Measurements from ENCODE around the gene KCNQ1OT1. TPM values are rescaled to one million over a fixed set of nuclear protein-coding genes. Genes with fewer than 3 reads are reported as not detected.
A peak's percentile ranks its signal among the peaks of the same experiment; 100 is the strongest.

The KCNQ1OT1 gene
- total and polyA plus RNA-seq, 2 donors, result 0.09 to 0.42 TPM

- 95% methylated on average over 3 of the region's 3 CpGs for WGBS
- DNase-seq (ENCODE audit: low read depth in 6 of 9, low spot score in 9 of 9), result peak in 1 of 9 donors; percentile 25
- Histone ChIP-seq H3K27me3 (ENCODE audit: control insufficient read depth in 2 of 2, insufficient read depth in 1 of 2, low read length in 1 of 2) (no peaks in the 10 kb centered on the region), H3K36me3 (ENCODE audit: control insufficient read depth in 2 of 2, insufficient read depth in 2 of 2, low read length in 1 of 2) (no peaks in the 10 kb centered on the region), H3K4me3 (ENCODE audit: low read length in 2 of 2) (no peak overlapping the region), H3K9me3 (ENCODE audit: control insufficient read depth in 2 of 2, insufficient read depth in 1 of 2, low read length in 1 of 2) (no peaks in the 10 kb centered on the region), H3K27ac (ENCODE audit: low read depth in 1 of 2, low read length in 1 of 2) (no peak overlapping the region), H3K4me1 (ENCODE audit: control insufficient read depth in 2 of 2, insufficient read depth in 2 of 2, low read length in 2 of 2) (peaks cover 0 to 14% of the 10 kb centered on the region in 2 donors)
Observed at GRCh38 chr11:2691991-2692875, 7.6 kb downstream of the KCNQ1OT1 start.

GRCh38 chr11:2691355-2691761 is 8.4 kb downstream of the KCNQ1OT1 start:
- Histone ChIP-seq H3K27me3 (ENCODE audit: control insufficient read depth in 2 of 2, insufficient read depth in 1 of 2, low read length in 1 of 2) (no peaks in the 10 kb centered on the region), H3K36me3 (ENCODE audit: control insufficient read depth in 2 of 2, insufficient read depth in 2 of 2, low read length in 1 of 2) (no peaks in the 10 kb centered on the region), H3K4me1 (ENCODE audit: control insufficient read depth in 2 of 2, insufficient read depth in 2 of 2, low read length in 2 of 2) (peaks cover 0 to 14% of the 10 kb centered on the region in 2 donors), H3K4me3 (ENCODE audit: low read length in 2 of 2) (no peak overlapping the region), H3K27ac (ENCODE audit: low read depth in 1 of 2, low read length in 1 of 2) (no peak overlapping the region), H3K9me3 (ENCODE audit: control insufficient read depth in 2 of 2, insufficient read depth in 1 of 2, low read length in 1 of 2) (no peaks in the 10 kb centered on the region)
- WGBS, result 95% methylated on average over 3 of the region's 3 CpGs
- no peak for DNase-seq (ENCODE audit: low read depth in 6 of 9, low spot score in 9 of 9)

GRCh38 chr11:2690596-2691354 is 9.0 kb downstream of the KCNQ1OT1 start:
- DNase-seq (ENCODE audit: low read depth in 6 of 9, low spot score in 9 of 9), result no peak
- WGBS, result 97% methylated on average over 6 of the region's 6 CpGs
- no peaks in the 10 kb centered on the region for H3K36me3 ChIP-seq (ENCODE audit: control insufficient read depth in 2 of 2, insufficient read depth in 2 of 2, low read length in 1 of 2)
- H3K4me1 ChIP-seq (ENCODE audit: control insufficient read depth in 2 of 2, insufficient read depth in 2 of 2, low read length in 2 of 2), result peaks cover 0 to 14% of the 10 kb centered on the region in 2 donors
- H3K9me3 ChIP-seq (ENCODE audit: control insufficient read depth in 2 of 2, insufficient read depth in 1 of 2, low read length in 1 of 2), result no peaks in the 10 kb centered on the region
- no peak overlapping the region for H3K27ac ChIP-seq (ENCODE audit: low read depth in 1 of 2, low read length in 1 of 2)
- no peak overlapping the region for H3K4me3 ChIP-seq (ENCODE audit: low read length in 2 of 2)
- no peaks in the 10 kb centered on the region for H3K27me3 ChIP-seq (ENCODE audit: control insufficient read depth in 2 of 2, insufficient read depth in 1 of 2, low read length in 1 of 2)

- Histone ChIP-seq H3K4me3 (ENCODE audit: low read length in 2 of 2) (no peak overlapping the region), H3K4me1 (ENCODE audit: control insufficient read depth in 2 of 2, insufficient read depth in 2 of 2, low read length in 2 of 2) (peaks cover 0 to 13% of the 10 kb centered on the region in 2 donors), H3K27me3 (ENCODE audit: control insufficient read depth in 2 of 2, insufficient read depth in 1 of 2, low read length in 1 of 2) (no peaks in the 10 kb centered on the region), H3K9me3 (ENCODE audit: control insufficient read depth in 2 of 2, insufficient read depth in 1 of 2, low read length in 1 of 2) (no peaks in the 10 kb centered on the region), H3K27ac (ENCODE audit: low read depth in 1 of 2, low read length in 1 of 2) (no peak overlapping the region), H3K36me3 (ENCODE audit: control insufficient read depth in 2 of 2, insufficient read depth in 2 of 2, low read length in 1 of 2) (no peaks in the 10 kb centered on the region)
- WGBS, result 93% methylated on average over 8 of the region's 8 CpGs
- no peak for DNase-seq (ENCODE audit: low read depth in 6 of 9, low spot score in 9 of 9)
Observed at GRCh38 chr11:2689651-2690575, 9.9 kb downstream of the KCNQ1OT1 start.

GRCh38 chr11:2688381-2689231 is 11.2 kb downstream of the KCNQ1OT1 start:
- Histone ChIP-seq H3K9me3 (ENCODE audit: control insufficient read depth in 2 of 2, insufficient read depth in 1 of 2, low read length in 1 of 2) (no peaks in the 10 kb centered on the region), H3K4me3 (ENCODE audit: low read length in 2 of 2) (no peak overlapping the region), H3K27me3 (ENCODE audit: control insufficient read depth in 2 of 2, insufficient read depth in 1 of 2, low read length in 1 of 2) (no peaks in the 10 kb centered on the region), H3K36me3 (ENCODE audit: control insufficient read depth in 2 of 2, insufficient read depth in 2 of 2, low read length in 1 of 2) (no peaks in the 10 kb centered on the region), H3K27ac (ENCODE audit: low read depth in 1 of 2, low read length in 1 of 2) (no peak overlapping the region), H3K4me1 (ENCODE audit: control insufficient read depth in 2 of 2, insufficient read depth in 2 of 2, low read length in 2 of 2) (peaks cover 0 to 8% of the 10 kb centered on the region in 2 donors)
- no peak for DNase-seq (ENCODE audit: low read depth in 6 of 9, low spot score in 9 of 9)
- 97% methylated on average over 6 of the region's 6 CpGs for WGBS

- Histone ChIP-seq H3K36me3 (ENCODE audit: control insufficient read depth in 2 of 2, insufficient read depth in 2 of 2, low read length in 1 of 2) (no peaks in the 10 kb centered on the region), H3K4me1 (ENCODE audit: control insufficient read depth in 2 of 2, insufficient read depth in 2 of 2, low read length in 2 of 2) (peaks cover 0 to 8% of the 10 kb centered on the region in 2 donors), H3K9me3 (ENCODE audit: control insufficient read depth in 2 of 2, insufficient read depth in 1 of 2, low read length in 1 of 2) (no peaks in the 10 kb centered on the region), H3K4me3 (ENCODE audit: low read length in 2 of 2) (no peak overlapping the region), H3K27me3 (ENCODE audit: control insufficient read depth in 2 of 2, insufficient read depth in 1 of 2, low read length in 1 of 2) (no peaks in the 10 kb centered on the region), H3K27ac (ENCODE audit: low read depth in 1 of 2, low read length in 1 of 2) (no peak overlapping the region)
- no peak for DNase-seq (ENCODE audit: low read depth in 6 of 9, low spot score in 9 of 9)
- 84% methylated on average over 7 of the region's 7 CpGs for WGBS
Observed at GRCh38 chr11:2687782-2688191, 12.0 kb downstream of the KCNQ1OT1 start.

- no peaks in the 10 kb centered on the region for H3K27me3 ChIP-seq (ENCODE audit: control insufficient read depth in 2 of 2, insufficient read depth in 1 of 2, low read length in 1 of 2)
- H3K27ac ChIP-seq (ENCODE audit: low read depth in 1 of 2, low read length in 1 of 2), result no peak overlapping the region
- H3K36me3 ChIP-seq (ENCODE audit: control insufficient read depth in 2 of 2, insufficient read depth in 2 of 2, low read length in 1 of 2), result no peaks in the 10 kb centered on the region
- no peak for DNase-seq (ENCODE audit: low read depth in 6 of 9, low spot score in 9 of 9)
- peaks cover 0 to 8% of the 10 kb centered on the region in 2 donors for H3K4me1 ChIP-seq (ENCODE audit: control insufficient read depth in 2 of 2, insufficient read depth in 2 of 2, low read length in 2 of 2)
- WGBS, result 85% methylated on average over 1 of the region's 1 CpG
- no peak overlapping the region for H3K4me3 ChIP-seq (ENCODE audit: low read length in 2 of 2)
- no peaks in the 10 kb centered on the region for H3K9me3 ChIP-seq (ENCODE audit: control insufficient read depth in 2 of 2, insufficient read depth in 1 of 2, low read length in 1 of 2)
Observed at GRCh38 chr11:2687223-2687530, 12.6 kb downstream of the KCNQ1OT1 start.

Measured in thymus (tissue), 11 donors.